ENCODE data around the gene PALM. TPM values are rescaled to one million over a fixed set of nuclear protein-coding genes. Genes with fewer than 3 reads are reported as not detected.
A peak's percentile ranks its signal among the peaks of the same experiment; 100 is the strongest.

PALM gene
- total RNA-seq, 1 donor from 2014 or later, result 60.0 TPM

DNA sequence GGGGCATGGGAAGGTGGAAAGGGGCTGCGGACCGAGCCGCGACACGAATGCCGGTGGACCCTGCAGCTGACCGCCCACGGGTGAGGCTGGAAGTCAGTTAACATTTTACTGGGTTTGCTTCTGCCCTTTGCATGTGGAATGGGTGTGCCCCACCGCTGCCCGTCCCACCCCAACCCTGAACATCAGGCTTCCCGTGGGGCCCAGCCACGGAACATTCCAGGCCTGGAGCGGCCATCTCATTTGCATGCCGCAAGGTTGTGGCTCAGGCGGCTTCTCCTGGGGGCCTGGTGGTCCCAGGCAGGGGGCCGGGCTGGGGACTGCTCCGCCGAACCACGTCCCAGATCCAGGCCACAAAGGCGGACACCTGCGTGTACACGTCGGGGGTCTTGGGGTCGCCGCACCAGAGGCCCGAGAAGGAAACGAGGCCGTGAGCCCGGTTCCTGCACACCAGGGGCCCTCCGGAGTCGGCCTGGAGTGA is 23.2 kb upstream of the PALM start:
- H2AFZ ChIP-seq (ENCODE audit: low read depth, low read length), result no peak overlapping the region
- H3K9me3 ChIP-seq (ENCODE audit: insufficient read depth, low read depth, low read length), result no peaks in the 10 kb centered on the region
- no peak for DNase-seq (ENCODE audit: low read depth)
- H3K79me2 ChIP-seq (ENCODE audit: insufficient read depth, low read length), result no peaks in the 10 kb centered on the region
- Mint-ChIP-seq H3K27ac (ENCODE audit: unreplicated experiment) (no peak overlapping the region), H3K36me3 (ENCODE audit: low read depth, unreplicated experiment) (no peaks in the 10 kb centered on the region), H3K4me3 (ENCODE audit: unreplicated experiment) (no peak overlapping the region), H3K9me3 (ENCODE audit: unreplicated experiment) (peaks cover 4% of the 10 kb centered on the region), H3K27me3 (ENCODE audit: low read depth, unreplicated experiment) (peaks cover 16% of the 10 kb centered on the region), H3K4me1 (ENCODE audit: low read depth, unreplicated experiment) (no peaks in the 10 kb centered on the region)
- TF ChIP-seq CTCF (IDR thresholded peaks at IDR 0.05; ENCODE audit: insufficient read depth, low read depth, low read length) (no peak), EZH2 (IDR thresholded peaks at IDR 0.05; ENCODE audit: insufficient read depth, low read length) (no peak)
- H3K27me3 ChIP-seq (ENCODE audit: insufficient read depth, low read length), result no peaks in the 10 kb centered on the region
- FAIRE-seq, result no peak
- H4K20me1 ChIP-seq (ENCODE audit: insufficient read depth, low read length), result peaks cover 10% of the 10 kb centered on the region
- H3K4me3 ChIP-seq (ENCODE audit: insufficient read depth, low read depth, low read length), result no peak overlapping the region
- no peak overlapping the region for H3K27ac ChIP-seq (ENCODE audit: low read depth, low read length)
- no peaks in the 10 kb centered on the region for H3K4me1 ChIP-seq (ENCODE audit: insufficient read depth, low read length)
- H3K36me3 ChIP-seq (ENCODE audit: insufficient read depth, low read length), result no peaks in the 10 kb centered on the region
- H3K9ac ChIP-seq (ENCODE audit: low read length), result no peak overlapping the region
- H3K4me2 ChIP-seq (ENCODE audit: low read length), result no peak overlapping the region

DNA sequence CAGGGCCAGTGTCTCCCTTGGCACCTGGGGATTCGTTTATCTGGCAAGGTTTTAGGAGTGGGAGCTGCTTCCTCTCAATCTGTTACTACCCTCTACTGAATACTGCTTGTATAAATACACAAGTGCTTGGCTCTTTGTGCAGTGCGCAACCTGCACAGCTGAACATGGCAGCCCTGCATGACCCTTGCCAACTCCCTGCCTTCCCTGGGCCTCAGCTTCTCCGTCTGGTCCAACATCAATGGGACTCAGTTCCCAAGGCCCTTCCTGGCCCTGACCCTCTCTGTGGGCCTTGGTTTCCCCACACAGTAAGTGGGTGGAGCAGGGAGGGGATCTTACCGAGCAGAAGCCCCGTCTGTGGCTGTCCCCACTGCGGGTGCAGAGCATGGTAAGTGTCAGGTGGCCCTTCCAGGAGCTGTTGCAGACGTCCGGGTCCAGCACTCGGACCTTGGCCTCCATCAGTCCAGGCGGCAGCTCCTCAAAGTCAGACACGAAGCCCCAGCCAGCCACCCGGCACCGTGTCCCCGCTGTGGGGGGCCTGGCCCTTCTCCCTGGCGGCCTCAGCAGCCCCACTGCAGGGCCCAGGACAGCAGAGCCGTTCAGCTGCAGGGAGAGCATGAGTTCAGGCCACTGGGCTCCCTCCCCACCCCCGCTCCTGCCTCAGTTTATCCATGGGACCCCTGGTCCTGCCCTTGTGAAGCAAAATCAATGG is 22.0 kb upstream of the PALM start:
- H3K9ac ChIP-seq (ENCODE audit: low read length), result no peak overlapping the region
- no peak overlapping the region for H3K4me3 ChIP-seq (ENCODE audit: insufficient read depth, low read depth, low read length)
- no peaks in the 10 kb centered on the region for H3K9me3 ChIP-seq (ENCODE audit: insufficient read depth, low read depth, low read length)
- no peaks in the 10 kb centered on the region for H3K4me1 ChIP-seq (ENCODE audit: insufficient read depth, low read length)
- H3K4me3 Mint-ChIP-seq (ENCODE audit: unreplicated experiment), result no peak overlapping the region
- H3K27ac ChIP-seq (ENCODE audit: low read depth, low read length), result no peak overlapping the region
- no peak for FAIRE-seq
- no peak overlapping the region for H3K4me2 ChIP-seq (ENCODE audit: low read length)
- TF ChIP-seq EZH2 (IDR thresholded peaks at IDR 0.05; ENCODE audit: insufficient read depth, low read length) (no peak), CTCF (IDR thresholded peaks at IDR 0.05; ENCODE audit: insufficient read depth, low read depth, low read length) (no peak)
- DNase-seq (ENCODE audit: low read depth), result no peak
- H3K27me3 ChIP-seq (ENCODE audit: insufficient read depth, low read length), result no peaks in the 10 kb centered on the region
- H3K36me3 Mint-ChIP-seq (ENCODE audit: low read depth, unreplicated experiment), result no peaks in the 10 kb centered on the region
- peaks cover 16% of the 10 kb centered on the region for H3K27me3 Mint-ChIP-seq (ENCODE audit: low read depth, unreplicated experiment)
- no peaks in the 10 kb centered on the region for H3K36me3 ChIP-seq (ENCODE audit: insufficient read depth, low read length)
- no peaks in the 10 kb centered on the region for H3K79me2 ChIP-seq (ENCODE audit: insufficient read depth, low read length)
- no peaks in the 10 kb centered on the region for H3K4me1 Mint-ChIP-seq (ENCODE audit: low read depth, unreplicated experiment)
- H4K20me1 ChIP-seq (ENCODE audit: insufficient read depth, low read length), result peaks cover 3% of the 10 kb centered on the region
- peaks cover 7% of the 10 kb centered on the region for H3K9me3 Mint-ChIP-seq (ENCODE audit: unreplicated experiment)
- no peak overlapping the region for H3K27ac Mint-ChIP-seq (ENCODE audit: unreplicated experiment)
- no peak overlapping the region for H2AFZ ChIP-seq (ENCODE audit: low read depth, low read length)

GRCh38 chr19:687569-688166 is 21.1 kb upstream of the PALM start:
- Histone ChIP-seq H3K79me2 (ENCODE audit: insufficient read depth, low read length) (no peaks in the 10 kb centered on the region), H3K27me3 (ENCODE audit: insufficient read depth, low read length) (no peaks in the 10 kb centered on the region), H2AFZ (ENCODE audit: low read depth, low read length) (no peak overlapping the region), H3K36me3 (ENCODE audit: insufficient read depth, low read length) (no peaks in the 10 kb centered on the region), H3K4me3 (ENCODE audit: insufficient read depth, low read depth, low read length) (no peak overlapping the region), H3K27ac (ENCODE audit: low read depth, low read length) (no peak overlapping the region), H3K9me3 (ENCODE audit: insufficient read depth, low read depth, low read length) (no peaks in the 10 kb centered on the region), H3K4me2 (ENCODE audit: low read length) (no peak overlapping the region), H4K20me1 (ENCODE audit: insufficient read depth, low read length) (no peaks in the 10 kb centered on the region), H3K9ac (ENCODE audit: low read length) (no peak overlapping the region), H3K4me1 (ENCODE audit: insufficient read depth, low read length) (no peaks in the 10 kb centered on the region)
- H3K4me1 Mint-ChIP-seq (ENCODE audit: low read depth, unreplicated experiment), result no peaks in the 10 kb centered on the region
- FAIRE-seq (no peak), DNase-seq (ENCODE audit: low read depth) (no peak)
- no peaks in the 10 kb centered on the region for H3K36me3 Mint-ChIP-seq (ENCODE audit: low read depth, unreplicated experiment)
- TF ChIP-seq EZH2 (IDR thresholded peaks at IDR 0.05; ENCODE audit: insufficient read depth, low read length) (no peak), CTCF (IDR thresholded peaks at IDR 0.05; ENCODE audit: insufficient read depth, low read depth, low read length) (no peak)
- H3K9me3 Mint-ChIP-seq (ENCODE audit: unreplicated experiment), result peaks cover 7% of the 10 kb centered on the region
- peak overlapping the region; percentile 41 for H3K27ac Mint-ChIP-seq (ENCODE audit: unreplicated experiment)
- peaks cover 16% of the 10 kb centered on the region for H3K27me3 Mint-ChIP-seq (ENCODE audit: low read depth, unreplicated experiment)
- no peak overlapping the region for H3K4me3 Mint-ChIP-seq (ENCODE audit: unreplicated experiment)
